Kidney (tissue), 14 donors: Measurements from ENCODE around the gene PPP1R16B. TPM values are rescaled to one million over a fixed set of nuclear protein-coding genes. Genes with fewer than 3 reads are reported as not detected.

Experiments
- DNase-seq, 5 donors: peaks; one replicate each; pipeline ENCODE4 v3.0.0-alpha.2; 2013 to 2020
- FAIRE-seq: peaks from 2 replicates; lab custom pipeline; 2012; peaks lifted over from hg19 to GRCh38; lab: Jason Lieb, UNC
- H3K27ac ChIP-seq, 2 donors: one replicate each; pipeline ENCODE4 v1.7.0; 2013; ENCODE audit warnings: low read depth in 2 of 2, low read length in 2 of 2, inconsistent platforms in 1 of 2
- H3K27me3 ChIP-seq: one replicate; pipeline ENCODE4 v1.7.1; 2013; ENCODE audit warnings: low read length, inconsistent platforms; ENCODE audit not compliant: control insufficient read depth, insufficient read depth
- H3K36me3 ChIP-seq, 3 donors: one replicate each; pipeline versions ENCODE4 v1.7.0 to v1.7.1; 2013; ENCODE audit warnings: low read length in 3 of 3, control low read depth in 1 of 3, inconsistent platforms in 1 of 3; ENCODE audit not compliant: insufficient read depth in 3 of 3, control insufficient read depth in 2 of 3
- H3K4me1 ChIP-seq, 3 donors: one replicate each; pipeline versions ENCODE4 v1.7.0 to v1.7.1; 2013; ENCODE audit warnings: low read length in 3 of 3, inconsistent platforms in 1 of 3, low read depth in 1 of 3; ENCODE audit not compliant: control insufficient read depth in 2 of 3, insufficient read depth in 2 of 3
- H3K4me3 ChIP-seq, 3 donors: one replicate each; pipeline versions ENCODE4 v1.7.0 to v1.8.1; 2013; ENCODE audit warnings: low read length in 3 of 3, control low read depth in 1 of 3, inconsistent platforms in 1 of 3
- H3K9ac ChIP-seq, 3 donors: one replicate each; pipeline versions ENCODE4 v1.7.0 to v1.7.1; 2013; ENCODE audit warnings: low read length in 3 of 3, control low read depth in 1 of 3, inconsistent platforms in 1 of 3
- H3K9me3 ChIP-seq, 3 donors: one replicate each; pipeline versions ENCODE4 v1.7.0 to v1.7.1; 2013; ENCODE audit warnings: low read length in 3 of 3, control low read depth in 1 of 3, inconsistent platforms in 1 of 3; ENCODE audit not compliant: control insufficient read depth in 2 of 3, insufficient read depth in 1 of 3
- intact Hi-C: fragments of 100-400 bp; cut with DNase I; formaldehyde crosslinking; loops from one replicate; pipeline ENCODE4 v1.11.1; 2022
- polyA plus RNA-seq: library from polyadenylated mRNA; stranded (reverse); fragments of 350-450 nt; fragmentation: Illumina TruSeq; extraction: RNeasy Lipid Tissue Mini Kit (QIAGEN cat#74804); gene quantifications from one replicate; pipeline ENCODE4 v1.2.3, GENCODE V29; 2014; ENCODE audit warnings: low read depth, low replicate concordance; ENCODE audit not compliant: insufficient read depth
- total RNA-seq: library from RNA; stranded (reverse); fragmentation: NEBNext Ultra II Directional; extraction: Animal tissue kit (Norgen Biotek cat#: 25700); gene quantifications from one replicate; pipeline ENCODE4 v1.2.1, GENCODE V29; 2021
- TF ChIP-seq, protein P1 (sequence below): IDR thresholded peaks from 3 replicates; pipeline ENCODE4 v1.5.1; 2012; ENCODE audit warnings: mild to moderate bottlenecking, moderate library complexity, borderline replicate concordance; ENCODE audit not compliant: insufficient read depth; ENCODE audit errors: extremely low read depth
- donor health status: control.
- donor health status: control.
- donor health status: control.
- donor health status: control.
- donor health status: control.
- donor health status: DM: yes; HTN: yes; CAD: no.
- donor health status: Normal renal cell carcinoma (clear cell type).

Gene PPP1R16B
- total and polyA plus RNA-seq, 2 donors from 2014 or later, result 11.5 to 29.4 TPM

DNA sequence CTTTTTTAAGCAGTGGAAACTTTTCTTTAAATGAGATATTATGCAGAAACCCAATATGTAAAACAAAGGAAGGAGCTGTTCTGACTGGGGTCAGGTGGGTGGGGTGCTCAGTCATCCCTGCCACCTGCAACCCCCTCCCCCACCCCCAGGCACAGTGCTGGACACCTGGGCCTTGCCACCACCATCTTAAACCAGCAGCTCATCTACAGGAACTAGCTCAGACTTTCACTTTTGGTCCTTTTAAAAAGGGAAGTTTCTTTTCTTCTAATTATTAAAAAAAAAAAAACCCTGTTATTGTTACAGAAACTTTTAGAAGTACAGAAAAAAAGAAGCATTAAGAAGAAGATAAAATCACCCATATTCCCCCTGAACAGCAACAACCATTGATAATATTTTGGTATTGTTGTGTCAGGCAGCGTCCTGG lies 37.1 kb downstream of the PPP1R16B start:
- Histone ChIP-seq H3K27ac (no peak overlapping the region), H3K4me3 (no peak overlapping the region), H3K36me3 (no peaks in the 10 kb centered on the region), H3K4me1 (peaks cover 0 to 2% (median 0%) of the 10 kb centered on the region in 3 donors), H3K9ac (no peak overlapping the region), H3K27me3 (no peaks in the 10 kb centered on the region), H3K9me3 (no peaks in the 10 kb centered on the region)
- DNase-seq, result peak in 1 of 5 donors; percentile 66
- no peak for FAIRE-seq
- intact Hi-C loops, result no loop called here
- TF ChIP-seq, protein P1, sequence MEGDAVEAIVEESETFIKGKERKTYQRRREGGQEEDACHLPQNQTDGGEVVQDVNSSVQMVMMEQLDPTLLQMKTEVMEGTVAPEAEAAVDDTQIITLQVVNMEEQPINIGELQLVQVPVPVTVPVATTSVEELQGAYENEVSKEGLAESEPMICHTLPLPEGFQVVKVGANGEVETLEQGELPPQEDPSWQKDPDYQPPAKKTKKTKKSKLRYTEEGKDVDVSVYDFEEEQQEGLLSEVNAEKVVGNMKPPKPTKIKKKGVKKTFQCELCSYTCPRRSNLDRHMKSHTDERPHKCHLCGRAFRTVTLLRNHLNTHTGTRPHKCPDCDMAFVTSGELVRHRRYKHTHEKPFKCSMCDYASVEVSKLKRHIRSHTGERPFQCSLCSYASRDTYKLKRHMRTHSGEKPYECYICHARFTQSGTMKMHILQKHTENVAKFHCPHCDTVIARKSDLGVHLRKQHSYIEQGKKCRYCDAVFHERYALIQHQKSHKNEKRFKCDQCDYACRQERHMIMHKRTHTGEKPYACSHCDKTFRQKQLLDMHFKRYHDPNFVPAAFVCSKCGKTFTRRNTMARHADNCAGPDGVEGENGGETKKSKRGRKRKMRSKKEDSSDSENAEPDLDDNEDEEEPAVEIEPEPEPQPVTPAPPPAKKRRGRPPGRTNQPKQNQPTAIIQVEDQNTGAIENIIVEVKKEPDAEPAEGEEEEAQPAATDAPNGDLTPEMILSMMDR, result no peak

DNA sequence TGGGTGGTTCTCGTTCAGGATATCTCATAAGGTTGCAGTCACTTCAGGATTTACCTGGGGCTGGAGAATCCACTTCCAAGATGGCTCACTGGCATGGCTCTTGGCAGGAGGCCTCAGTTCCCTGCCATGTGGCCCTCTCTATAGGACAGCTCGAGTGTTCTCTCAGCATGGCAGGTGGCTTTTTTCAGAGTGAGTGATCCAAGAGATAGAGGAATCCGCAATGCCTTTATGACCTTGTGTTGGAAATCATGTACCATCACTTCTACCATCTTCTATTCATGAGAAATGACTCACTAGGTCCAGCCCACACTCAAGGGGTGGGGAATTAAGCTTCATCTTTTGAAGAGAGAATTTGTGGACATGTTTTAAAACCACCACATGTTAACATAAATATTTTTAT lies 37.8 kb downstream of the PPP1R16B start:
- no peaks in the 10 kb centered on the region for H3K27me3 ChIP-seq
- TF ChIP-seq, protein P1, result no peak
- H3K4me1 ChIP-seq, result peaks cover 0 to 2% (median 0%) of the 10 kb centered on the region in 3 donors
- FAIRE-seq (no peak), DNase-seq (no peak)
- no peaks in the 10 kb centered on the region for H3K9me3 ChIP-seq
- intact Hi-C loops, result no loop called here
- no peak overlapping the region for H3K27ac ChIP-seq
- H3K9ac ChIP-seq, result no peak overlapping the region
- no peaks in the 10 kb centered on the region for H3K36me3 ChIP-seq
- no peak overlapping the region for H3K4me3 ChIP-seq

DNA sequence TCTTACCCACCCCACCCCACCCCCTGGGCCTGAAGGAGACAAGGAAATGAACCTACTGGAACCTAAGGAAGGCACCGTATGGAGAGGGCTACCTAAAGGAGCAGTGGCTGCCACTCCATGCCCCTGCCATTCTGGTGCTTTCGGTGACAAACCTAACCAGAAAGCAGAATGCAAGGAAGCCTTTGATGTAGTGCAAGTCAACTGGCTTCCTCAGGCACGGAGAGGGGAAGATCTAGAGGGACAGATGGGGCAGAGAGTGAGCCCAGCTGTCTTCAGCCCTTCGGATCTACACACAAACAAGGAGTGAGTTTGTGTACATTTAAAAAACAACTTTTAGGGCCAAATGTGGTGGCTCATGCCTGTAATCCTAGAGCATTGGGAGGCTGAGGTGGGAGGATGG lies 39.5 kb downstream of the PPP1R16B start:
- no peak overlapping the region for H3K27ac ChIP-seq
- intact Hi-C loops, result no loop called here
- FAIRE-seq, result no peak

More for the DNA sequence above, 39.5 kb downstream of the PPP1R16B start:
- TF ChIP-seq, protein P1, result no peak
- Histone ChIP-seq H3K4me1 (peaks cover 0 to 2% (median 0%) of the 10 kb centered on the region in 3 donors), H3K9me3 (no peaks in the 10 kb centered on the region), H3K36me3 (no peaks in the 10 kb centered on the region), H3K4me3 (no peak overlapping the region), H3K27me3 (no peaks in the 10 kb centered on the region), H3K9ac (no peak overlapping the region)
- no peak for DNase-seq
